Dedifferentiated amniotic fluid mesenchymal stem cell (primary cell): ENCODE measurements around the gene BARHL1.

Experiments used
- DNase-seq: peaks from one replicate; pipeline ENCODE4 v3.0.0-alpha.2; 2016; ENCODE audit errors: extremely low spot score

BARHL1 gene

GRCh38 chr9:132582276-132582785 is at the start of gene BARHL1:
BARHL1 (plus strand) TSS chr9:132582606; CDS start chr9:132582798, 192 bp downstream.
- DNase-seq = no peak

- no peak for DNase-seq
Measured at GRCh38 chr9:132534832-132535231, 47.6 kb upstream of the BARHL1 start.

GRCh38 chr9:132536124-132536523 is 46.3 kb upstream of the BARHL1 start:
- no peak for DNase-seq

GRCh38 chr9:132537352-132537751 is 45.1 kb upstream of the BARHL1 start:
- DNase-seq = no peak

- no peak for DNase-seq
Measured at GRCh38 chr9:132538071-132538470, 44.3 kb upstream of the BARHL1 start.

- DNase-seq = no peak
Measured at GRCh38 chr9:132539096-132539495, 43.3 kb upstream of the BARHL1 start.

- no peak for DNase-seq
Measured at GRCh38 chr9:132541051-132541450, 41.4 kb upstream of the BARHL1 start.

GRCh38 chr9:132541870-132542830 is 40.3 kb upstream of the BARHL1 start:
- no peak for DNase-seq

GRCh38 chr9:132543251-132543650 is 39.2 kb upstream of the BARHL1 start:
- DNase-seq = no peak

- no peak for DNase-seq
Measured at GRCh38 chr9:132543960-132544359, 38.4 kb upstream of the BARHL1 start.

GRCh38 chr9:132545578-132545977 is 36.8 kb upstream of the BARHL1 start:
- DNase-seq = no peak

- DNase-seq = no peak
Measured at GRCh38 chr9:132546148-132547051, 36.0 kb upstream of the BARHL1 start.

GRCh38 chr9:132547052-132547431 is 35.4 kb upstream of the BARHL1 start:
- DNase-seq = no peak

GRCh38 chr9:132547436-132547835 is 35.0 kb upstream of the BARHL1 start:
- no peak for DNase-seq

- DNase-seq = no peak
Measured at GRCh38 chr9:132547976-132548730, 34.3 kb upstream of the BARHL1 start.

GRCh38 chr9:132548751-132549640 is 33.4 kb upstream of the BARHL1 start:
- no peak for DNase-seq

- DNase-seq = no peak
Measured at GRCh38 chr9:132551556-132551955, 30.9 kb upstream of the BARHL1 start.

GRCh38 chr9:132552041-132552440 is 30.4 kb upstream of the BARHL1 start:
- no peak for DNase-seq

GRCh38 chr9:132554755-132555154 is 27.7 kb upstream of the BARHL1 start:
- no peak for DNase-seq

GRCh38 chr9:132555528-132555927 is 26.9 kb upstream of the BARHL1 start:
- no peak for DNase-seq
